ENCODE data around the gene PDE3A.

Gene PDE3A

DNA sequence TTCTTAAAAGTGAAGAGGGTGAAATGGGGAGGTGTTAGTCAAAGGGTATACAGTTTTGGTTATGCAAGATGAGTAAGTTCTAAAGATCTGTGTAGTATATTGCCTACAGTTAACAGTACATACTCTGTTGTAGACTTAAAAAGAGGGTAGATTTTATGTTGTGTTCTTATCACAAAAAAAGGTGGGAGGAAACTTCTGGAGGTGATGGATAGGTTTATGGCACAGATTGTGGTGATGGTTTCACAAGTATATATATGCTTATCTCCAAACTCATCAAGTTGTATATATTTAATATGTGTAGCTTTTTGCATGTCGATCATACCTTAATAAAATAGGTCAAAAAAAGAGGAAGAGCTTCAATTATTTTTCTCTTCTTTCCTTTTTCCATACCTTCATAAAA, 64.0 kb downstream of the PDE3A start:
- TF ChIP-seq CTCF (IDR thresholded peaks at IDR 0.05; ENCODE audit: borderline replicate concordance, insufficient read depth, low read depth, low read length), result no peak
- H3K4me3 ChIP-seq (ENCODE audit: low read depth, low read length), result no peak overlapping the region

DNA sequence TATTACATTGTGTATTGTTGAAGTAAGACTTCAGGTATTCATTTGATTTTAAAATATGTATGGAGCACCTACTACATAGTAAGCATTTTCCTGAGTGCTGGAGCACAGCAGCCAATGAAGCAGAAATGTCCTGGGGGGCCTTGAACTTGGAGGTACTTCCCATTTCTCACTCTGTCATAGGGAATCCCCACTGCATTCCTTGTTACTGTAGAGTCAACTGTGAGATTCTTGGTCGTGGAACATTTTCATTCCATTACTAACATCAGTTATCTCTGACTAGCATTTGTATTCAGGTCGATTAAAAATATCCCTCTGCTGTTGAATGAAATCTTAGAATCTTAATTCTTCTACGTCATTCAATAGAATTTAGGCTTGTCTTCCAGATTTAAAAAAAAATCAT, 66.7 kb downstream of the PDE3A start:
- TF ChIP-seq CTCF (IDR thresholded peaks at IDR 0.05; ENCODE audit: borderline replicate concordance, insufficient read depth, low read depth, low read length), result no peak
- no peak overlapping the region for H3K4me3 ChIP-seq (ENCODE audit: low read depth, low read length)

GRCh38 chr12:20436316-20436715, 68.0 kb downstream of the PDE3A start:
- no peak for TF ChIP-seq CTCF (IDR thresholded peaks at IDR 0.05; ENCODE audit: borderline replicate concordance, insufficient read depth, low read depth, low read length)
- H3K4me3 ChIP-seq (ENCODE audit: low read depth, low read length), result no peak overlapping the region

GRCh38 chr12:20438299-20438779, 70.0 kb downstream of the PDE3A start:
- H3K4me3 ChIP-seq (ENCODE audit: low read depth, low read length), result no peak overlapping the region
- TF ChIP-seq CTCF (IDR thresholded peaks at IDR 0.05; ENCODE audit: borderline replicate concordance, insufficient read depth, low read depth, low read length), result no peak

DNA sequence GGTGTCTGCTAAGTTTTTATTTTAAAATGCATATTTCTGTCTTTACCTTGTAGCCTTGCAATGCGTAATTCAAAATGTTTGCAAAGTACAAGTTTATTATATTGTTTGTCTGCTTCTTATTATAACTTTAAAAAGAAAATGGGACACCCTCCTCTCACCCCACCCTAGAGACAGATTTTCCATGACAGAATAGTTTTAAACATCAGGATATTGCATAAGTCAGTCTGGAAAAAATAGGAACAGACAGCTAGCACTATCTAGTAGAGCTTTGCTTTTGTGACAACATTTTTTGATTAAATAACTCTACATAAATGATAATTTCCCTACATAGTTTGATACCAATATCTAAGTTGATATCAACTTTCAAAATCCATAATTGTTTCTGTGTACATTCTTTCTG, 71.3 kb downstream of the PDE3A start:
- TF ChIP-seq CTCF (IDR thresholded peaks at IDR 0.05; ENCODE audit: borderline replicate concordance, insufficient read depth, low read depth, low read length), result no peak
- H3K4me3 ChIP-seq (ENCODE audit: low read depth, low read length), result no peak overlapping the region

DNA sequence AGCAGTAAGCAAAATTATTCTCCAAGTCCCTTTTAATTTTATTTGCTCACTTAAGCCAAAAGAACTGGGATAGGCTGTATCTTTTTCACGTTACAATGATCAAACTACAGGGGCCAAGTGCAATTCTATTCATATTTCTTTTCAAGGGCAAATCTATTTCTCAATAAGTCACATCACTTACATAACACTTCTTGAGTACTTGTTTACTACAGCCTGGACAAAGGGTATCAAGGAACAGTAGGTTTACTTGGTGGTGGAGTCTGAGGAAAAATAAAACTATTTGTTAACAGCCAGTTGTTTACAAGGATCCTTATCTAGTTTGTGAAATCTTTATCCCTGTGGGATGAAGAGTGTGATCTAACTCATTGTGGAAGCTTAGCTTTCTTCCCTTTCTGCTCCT, 72.1 kb downstream of the PDE3A start:
- no peak for TF ChIP-seq CTCF (IDR thresholded peaks at IDR 0.05; ENCODE audit: borderline replicate concordance, insufficient read depth, low read depth, low read length)
- no peak overlapping the region for H3K4me3 ChIP-seq (ENCODE audit: low read depth, low read length)

GRCh38 chr12:20442322-20442721, 74.0 kb downstream of the PDE3A start:
- H3K4me3 ChIP-seq (ENCODE audit: low read depth, low read length), result no peak overlapping the region
- TF ChIP-seq CTCF (IDR thresholded peaks at IDR 0.05; ENCODE audit: borderline replicate concordance, insufficient read depth, low read depth, low read length), result no peak
